GM06990 (cell line): Measurements from ENCODE around the gene SYNGR1.

Source experiments
- DNase-seq: peaks from one replicate; pipeline ENCODE4 v3.0.0-alpha.2; 2011; ENCODE audit not compliant: insufficient read length; ENCODE audit errors: extremely low read depth
- H3K27me3 ChIP-seq: replicated peaks from 2 replicates; pipeline ENCODE4 v1.6.0; 2011; ENCODE audit warnings: low read length; ENCODE audit not compliant: control insufficient read depth, insufficient read depth
- H3K36me3 ChIP-seq: 2 replicates; pipeline ENCODE4 v1.5.1; 2011; ENCODE audit warnings: low read length; ENCODE audit not compliant: control insufficient read depth, insufficient read depth
- H3K4me3 ChIP-seq: replicated peaks from 2 replicates; pipeline ENCODE4 v1.5.1; 2011; ENCODE audit warnings: low read depth, mild to moderate bottlenecking, control low read depth, low read length
- CTCF ChIP-seq: IDR thresholded peaks from 2 replicates; pipeline ENCODE4 v1.5.1; 2011; ENCODE audit warnings: low read length, control low read depth, mild to moderate bottlenecking, inconsistent platforms; ENCODE audit not compliant: insufficient read depth, poor library complexity, severe bottlenecking

Gene SYNGR1

DNA sequence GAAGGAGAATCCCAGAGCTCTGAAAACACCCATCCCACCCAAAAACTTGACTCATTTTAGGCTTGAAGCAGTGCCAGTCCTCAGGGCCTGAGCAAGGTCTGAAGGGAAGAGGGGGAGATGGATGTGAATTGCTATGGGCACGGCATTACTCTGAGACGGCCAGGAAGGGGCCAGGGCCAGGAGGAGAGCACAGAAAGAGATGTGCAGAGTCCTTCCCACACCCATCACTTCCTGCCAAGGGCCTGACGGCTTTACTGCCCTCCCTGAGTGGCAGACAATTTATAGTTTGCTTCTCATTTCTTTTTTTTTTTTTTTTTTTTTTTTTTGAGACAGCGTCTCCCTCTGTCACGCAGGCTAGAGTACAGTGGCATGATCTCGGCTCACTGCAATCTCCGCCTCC lies 72.3 kb downstream of the SYNGR1 start:
- TF ChIP-seq CTCF: no peak
- Histone ChIP-seq H3K36me3 (peaks cover 34% of the 10 kb centered on the region), H3K27me3 (no peaks in the 10 kb centered on the region), H3K4me3 (no peak overlapping the region)
- DNase-seq: no peak

- no peak overlapping the region for H3K4me3 ChIP-seq
- no peaks in the 10 kb centered on the region for H3K27me3 ChIP-seq
- no peak for DNase-seq
- H3K36me3 ChIP-seq: peaks cover 35% of the 10 kb centered on the region
- no peak for TF ChIP-seq CTCF
Measured at GRCh38 chr22:39422721-39423120, 72.9 kb downstream of the SYNGR1 start.

DNA sequence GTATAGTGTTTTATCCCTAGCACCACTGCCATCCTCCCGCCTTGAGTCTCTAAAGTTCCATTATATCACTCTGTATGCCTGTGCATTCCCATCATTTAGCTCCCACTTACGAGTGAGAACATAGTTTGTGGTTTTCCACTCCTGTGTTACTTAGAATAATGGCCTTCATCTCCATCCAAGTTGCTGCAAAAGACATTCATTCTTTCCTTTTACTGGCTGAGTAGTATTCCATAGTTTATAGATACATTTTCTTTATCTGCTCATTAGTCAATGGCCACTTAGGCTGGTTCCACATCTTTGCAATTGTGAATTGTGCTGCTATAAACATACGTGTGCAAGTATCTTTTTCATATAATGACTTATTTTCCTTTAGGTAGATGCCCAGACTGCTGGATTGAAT lies 74.2 kb downstream of the SYNGR1 start:
- peaks cover 33% of the 10 kb centered on the region for H3K36me3 ChIP-seq
- H3K4me3 ChIP-seq: no peak overlapping the region
- TF ChIP-seq CTCF: no peak
- DNase-seq: no peak
- no peaks in the 10 kb centered on the region for H3K27me3 ChIP-seq

DNA sequence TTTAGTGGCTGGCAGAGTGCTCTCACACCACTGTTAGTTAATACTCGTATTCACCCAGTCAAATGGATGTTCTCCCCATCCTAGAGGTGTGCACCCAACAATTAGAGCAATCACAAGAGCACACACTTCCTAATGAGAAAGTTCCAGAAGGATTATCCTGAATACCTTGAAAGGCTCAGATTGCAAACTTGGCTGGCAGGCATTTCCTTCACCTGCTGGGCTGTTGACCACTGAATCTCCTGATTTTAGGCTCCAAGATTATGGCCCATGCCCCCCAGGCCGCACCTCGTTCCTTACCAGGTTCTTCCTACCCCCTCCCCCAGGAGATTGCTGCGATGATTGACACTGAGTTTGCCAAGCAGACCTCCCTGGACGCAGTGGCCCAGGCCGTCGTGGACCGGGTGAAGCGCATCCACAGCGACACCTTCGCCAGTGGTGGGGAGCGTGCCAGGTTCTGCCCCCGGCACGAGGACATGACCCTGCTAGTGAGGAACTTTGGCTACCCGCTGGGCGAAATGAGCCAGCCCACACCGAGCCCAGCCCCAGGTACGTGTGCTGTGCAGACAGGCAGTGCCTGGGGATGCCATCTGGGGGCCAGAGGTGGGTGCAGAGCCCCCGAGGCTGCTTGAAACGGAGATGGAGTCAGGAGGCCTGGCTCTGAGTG lies 76.7 kb downstream of the SYNGR1 start:
- TF ChIP-seq CTCF: no peak
- no peak for DNase-seq
- Histone ChIP-seq H3K4me3 (no peak overlapping the region), H3K36me3 (peaks cover 35% of the 10 kb centered on the region), H3K27me3 (no peaks in the 10 kb centered on the region)

- H3K27me3 ChIP-seq: no peaks in the 10 kb centered on the region
- H3K4me3 ChIP-seq: no peak overlapping the region
- H3K36me3 ChIP-seq: peaks cover 36% of the 10 kb centered on the region
- no peak for DNase-seq
- no peak for TF ChIP-seq CTCF
Measured at GRCh38 chr22:39427751-39428596, 78.2 kb downstream of the SYNGR1 start.
